Esophagus squamous epithelium (tissue), 5 donors: ENCODE measurements around the gene ZNF831. TPM values are rescaled to one million over a fixed set of nuclear protein-coding genes. Genes with fewer than 3 reads are reported as not detected.

Experiments
- DNase-seq: peaks from one replicate; lab custom pipeline; 2025; lab: John Stamatoyannopoulos, UW
- H3K27ac ChIP-seq, 4 donors: fragments of 200-600 bp; sonication (generic); one replicate each; pipeline ENCODE4 v1.5.1; 2016 to 2019; ENCODE audit warnings: mild to moderate bottlenecking in 1 of 4
- H3K27me3 ChIP-seq, 4 donors: fragments of 200-600 bp; sonication (generic); 1 replicate in 3 of 4; 2 replicates in 1 of 4; pipeline versions ENCODE4 v1.5.1 to v1.6.0; 2017 to 2021; ENCODE audit warnings: antibody characterized with exemption in 1 of 4
- H3K36me3 ChIP-seq, 3 donors: fragments of 200-600 bp; sonication (generic); one replicate each; pipeline ENCODE4 v1.5.1; 2016 to 2019
- H3K4me1 ChIP-seq, 3 donors: fragments of 200-600 bp; sonication (generic); one replicate each; pipeline ENCODE4 v1.5.1; 2017 to 2019
- H3K4me3 ChIP-seq, 4 donors: fragments of 200-600 bp; sonication (generic); 1 replicate in 3 of 4; 2 replicates in 1 of 4; pipeline ENCODE4 v1.5.1; 2016 to 2019; ENCODE audit warnings: mild to moderate bottlenecking in 2 of 4, moderate library complexity in 1 of 4
- H3K9me3 ChIP-seq, 3 donors: fragments of 200-600 bp; sonication (generic); one replicate each; pipeline ENCODE4 v1.5.1; 2016 to 2019
- POLR2A ChIP-seq, 4 donors: fragments of 450-650 bp; IDR thresholded peaks; one replicate each; pipeline ENCODE4 v1.6.1; 2017; ENCODE audit warnings: antibody characterized with exemption in 4 of 4, mild to moderate bottlenecking in 4 of 4, moderate library complexity in 3 of 4
- WGBS, 2 donors: methylation state at CpG; one replicate each; pipeline ENCODE4 v1.1.5; 2018; 5-methylcytosine and 5-hydroxymethylcytosine counted together
- intact Hi-C: fragments of 100-400 bp; cut with DNase I; formaldehyde crosslinking; loops from one replicate; pipeline ENCODE4 v1.15.0; 2022
- total RNA-seq, 4 donors: library from RNA; depleted of rRNA; stranded (reverse); fragments of >200 nt; gene quantifications; one replicate each; pipeline ENCODE4 v1.1.0, GENCODE V29; 2016
- TF ChIP-seq, protein P1 (sequence below), 6 experiments: fragments of 450-650 bp in 4 of 6; fragments of 200-600 bp in 2 of 6; sonication (generic) in 2 of 6; IDR thresholded peaks; one replicate each; pipeline ENCODE4 v1.5.1; 2016 to 2019; ENCODE audit warnings: antibody characterized with exemption in 6 of 6, mild to moderate bottlenecking in 4 of 6, moderate library complexity in 4 of 6
- donor health status: DM: yes; HTN: yes; CAD: no.

The ZNF831 gene
- total RNA-seq, 4 donors from 2014 or later = 0.38 to 1.7 (median 0.60) TPM

DNA sequence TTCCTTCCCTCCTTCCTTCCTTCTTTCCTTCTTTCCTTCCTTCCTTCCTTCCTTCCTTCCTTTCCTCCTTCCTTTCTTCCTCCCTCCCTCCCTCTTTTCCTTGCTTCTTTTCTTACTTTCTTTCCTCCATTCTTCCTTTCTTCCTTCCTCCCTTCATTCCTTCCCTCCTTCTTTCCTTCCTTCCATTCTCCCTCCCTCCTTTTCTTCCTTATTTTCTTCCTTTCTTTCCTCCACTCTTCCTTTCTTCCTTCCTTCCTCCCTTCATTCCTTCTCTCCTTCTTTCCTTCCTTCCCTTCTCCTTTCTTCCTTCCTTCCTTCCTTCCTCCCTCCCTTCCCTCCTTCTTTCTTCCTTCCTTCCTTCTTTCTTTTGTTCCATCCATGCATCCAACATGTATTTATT is 101.7 kb downstream of the ZNF831 start:
- DNase-seq = no peak
- Histone ChIP-seq H3K27ac (no peak overlapping the region), H3K27me3 (peaks cover 0 to 71% (median 0%) of the 10 kb centered on the region in 4 donors), H3K4me3 (no peak overlapping the region), H3K36me3 (no peaks in the 10 kb centered on the region), H3K9me3 (no peaks in the 10 kb centered on the region), H3K4me1 (no peaks in the 10 kb centered on the region)
- intact Hi-C loops = no loop called here
- TF ChIP-seq POLR2A (IDR thresholded peaks at IDR 0.05) = no peak
- TF ChIP-seq, protein P1, sequence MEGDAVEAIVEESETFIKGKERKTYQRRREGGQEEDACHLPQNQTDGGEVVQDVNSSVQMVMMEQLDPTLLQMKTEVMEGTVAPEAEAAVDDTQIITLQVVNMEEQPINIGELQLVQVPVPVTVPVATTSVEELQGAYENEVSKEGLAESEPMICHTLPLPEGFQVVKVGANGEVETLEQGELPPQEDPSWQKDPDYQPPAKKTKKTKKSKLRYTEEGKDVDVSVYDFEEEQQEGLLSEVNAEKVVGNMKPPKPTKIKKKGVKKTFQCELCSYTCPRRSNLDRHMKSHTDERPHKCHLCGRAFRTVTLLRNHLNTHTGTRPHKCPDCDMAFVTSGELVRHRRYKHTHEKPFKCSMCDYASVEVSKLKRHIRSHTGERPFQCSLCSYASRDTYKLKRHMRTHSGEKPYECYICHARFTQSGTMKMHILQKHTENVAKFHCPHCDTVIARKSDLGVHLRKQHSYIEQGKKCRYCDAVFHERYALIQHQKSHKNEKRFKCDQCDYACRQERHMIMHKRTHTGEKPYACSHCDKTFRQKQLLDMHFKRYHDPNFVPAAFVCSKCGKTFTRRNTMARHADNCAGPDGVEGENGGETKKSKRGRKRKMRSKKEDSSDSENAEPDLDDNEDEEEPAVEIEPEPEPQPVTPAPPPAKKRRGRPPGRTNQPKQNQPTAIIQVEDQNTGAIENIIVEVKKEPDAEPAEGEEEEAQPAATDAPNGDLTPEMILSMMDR (IDR thresholded peaks at IDR 0.05) = no peak

DNA sequence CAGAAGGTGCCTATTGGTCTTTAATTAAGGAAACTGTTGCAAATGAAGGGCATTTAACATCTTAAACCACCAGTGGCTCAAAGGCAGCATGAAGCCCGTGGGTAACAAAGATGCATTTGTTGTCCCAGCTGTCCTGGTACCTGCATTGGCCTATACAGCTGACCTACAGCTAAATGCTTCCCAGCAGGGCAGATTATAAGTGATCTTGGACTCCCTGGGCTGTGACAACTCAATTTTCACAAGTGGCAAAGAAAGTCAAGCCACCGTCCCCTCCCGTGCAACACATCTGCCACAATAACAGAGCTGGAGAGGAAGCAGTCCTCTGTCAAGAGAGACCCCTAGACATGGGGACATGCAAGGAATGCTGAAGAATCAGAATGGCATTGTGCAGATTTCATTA is 105.2 kb downstream of the ZNF831 start:
- Histone ChIP-seq H3K27ac (no peak overlapping the region), H3K9me3 (no peaks in the 10 kb centered on the region), H3K4me1 (no peaks in the 10 kb centered on the region), H3K27me3 (peaks cover 0 to 52% (median 0%) of the 10 kb centered on the region in 4 donors), H3K4me3 (no peak overlapping the region), H3K36me3 (no peaks in the 10 kb centered on the region)
- intact Hi-C loops = no loop called here
- DNase-seq = no peak
- WGBS, 2 donors = 71 to 79% methylated on average over 3 of the region's 3 CpGs
- no peak for TF ChIP-seq POLR2A (IDR thresholded peaks at IDR 0.05)
- TF ChIP-seq, protein P1 (IDR thresholded peaks at IDR 0.05) = no peak

DNA sequence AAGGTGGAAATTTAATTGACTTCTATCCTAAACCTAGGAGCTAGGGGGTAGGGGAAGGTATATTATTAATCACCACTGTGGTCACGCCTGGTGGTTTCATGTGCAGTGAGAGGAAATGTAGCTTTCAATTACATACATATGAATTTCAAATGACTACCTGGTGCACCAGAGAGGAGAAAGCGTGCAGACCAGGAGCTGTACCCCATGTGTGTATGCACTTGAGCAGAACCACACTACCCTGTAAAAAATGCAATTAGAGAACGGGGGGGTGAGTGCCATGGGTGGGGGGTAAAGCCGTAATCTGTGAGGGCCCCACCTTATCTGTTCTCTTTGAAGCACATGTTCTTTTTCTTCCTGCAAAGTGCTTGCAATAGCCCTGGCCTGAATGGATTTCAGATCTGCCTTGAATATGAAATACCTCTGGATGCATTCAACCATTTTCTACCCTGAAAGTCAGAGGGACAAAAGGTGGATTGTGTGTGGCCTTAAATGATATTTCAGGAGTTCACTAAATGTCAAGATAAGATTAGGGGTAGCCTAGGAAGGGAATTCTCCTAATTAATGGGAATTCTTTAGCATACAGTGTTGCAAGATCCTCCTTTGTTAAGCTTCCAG is 105.9 kb downstream of the ZNF831 start:
- H3K36me3 ChIP-seq = no peaks in the 10 kb centered on the region
- H3K27ac ChIP-seq = no peak overlapping the region
- intact Hi-C loops = no loop called here
- TF ChIP-seq, protein P1 (IDR thresholded peaks at IDR 0.05) = no peak
- TF ChIP-seq POLR2A (IDR thresholded peaks at IDR 0.05) = no peak
- H3K4me1 ChIP-seq = no peaks in the 10 kb centered on the region
- no peak for DNase-seq
- H3K4me3 ChIP-seq = no peak overlapping the region
- no peaks in the 10 kb centered on the region for H3K9me3 ChIP-seq
- H3K27me3 ChIP-seq = peaks cover 0 to 48% (median 0%) of the 10 kb centered on the region in 4 donors
- WGBS, 2 donors = 54 to 71% methylated on average over 4 of the region's 4 CpGs

DNA sequence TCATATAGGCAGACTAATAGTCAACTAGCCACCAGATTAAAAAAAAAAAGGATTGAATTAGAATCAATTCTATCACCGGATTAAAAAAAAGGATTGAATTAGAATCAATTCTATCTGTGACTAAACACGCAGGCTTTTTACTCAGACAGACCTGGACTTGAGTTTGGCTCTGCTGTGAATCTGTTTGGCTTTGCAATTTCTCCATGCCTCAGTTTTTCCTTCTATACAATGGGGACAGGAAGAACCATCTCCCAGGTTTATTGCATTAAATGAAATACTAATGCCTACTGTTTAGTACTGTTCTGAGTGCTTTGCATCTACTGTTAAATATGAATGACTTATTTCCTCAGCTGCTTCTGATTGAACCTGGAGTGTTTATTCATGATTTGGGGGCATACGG is 106.8 kb downstream of the ZNF831 start:
- DNase-seq = no peak
- Histone ChIP-seq H3K9me3 (no peaks in the 10 kb centered on the region), H3K27ac (no peak overlapping the region), H3K36me3 (no peaks in the 10 kb centered on the region), H3K4me1 (no peaks in the 10 kb centered on the region), H3K4me3 (no peak overlapping the region), H3K27me3 (peaks cover 0 to 44% (median 0%) of the 10 kb centered on the region in 4 donors)
- WGBS, 2 donors = 61 to 90% methylated on average over 3 of the region's 3 CpGs
- intact Hi-C loops = no loop called here
- TF ChIP-seq, protein P1 (IDR thresholded peaks at IDR 0.05) = no peak
- TF ChIP-seq POLR2A (IDR thresholded peaks at IDR 0.05) = no peak

DNA sequence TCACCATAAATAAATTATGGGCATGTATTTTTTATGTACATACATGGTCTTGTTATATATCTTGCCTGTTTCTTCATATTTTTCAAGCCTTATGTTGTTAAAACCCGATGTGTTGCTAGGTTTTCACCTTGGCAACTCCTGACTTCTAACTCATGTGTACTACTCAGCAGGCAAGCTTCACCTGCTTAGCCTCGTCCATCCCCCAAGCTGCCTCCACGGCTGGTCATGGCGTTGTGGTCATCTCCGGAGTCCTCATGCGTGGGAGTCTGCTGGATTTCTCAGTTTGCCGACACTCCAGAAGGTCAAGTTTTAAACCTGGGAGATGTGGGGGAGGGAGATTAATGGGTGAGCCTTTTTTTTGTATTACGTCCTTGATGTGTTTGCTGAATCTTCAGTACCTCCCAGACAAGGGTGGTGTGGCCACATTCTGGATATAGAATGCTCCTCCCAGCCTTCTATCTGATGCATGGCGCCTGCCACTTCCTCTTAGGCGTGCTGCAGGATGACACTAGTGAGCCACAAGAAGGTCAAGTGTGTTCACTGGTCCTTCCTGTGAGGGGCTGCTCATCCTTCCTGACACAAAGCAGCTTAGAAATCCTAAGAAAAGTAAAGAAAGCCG is 110.2 kb downstream of the ZNF831 start:
- intact Hi-C loops = no loop called here
- no peak for TF ChIP-seq POLR2A (IDR thresholded peaks at IDR 0.05)
- TF ChIP-seq, protein P1 (IDR thresholded peaks at IDR 0.05) = no peak
- no peak for DNase-seq
- H3K4me3 ChIP-seq = no peak overlapping the region
- H3K36me3 ChIP-seq = no peaks in the 10 kb centered on the region
- WGBS, 2 donors = 72 to 76% methylated on average over 9 to 11 of the region's 11 CpGs
- no peaks in the 10 kb centered on the region for H3K4me1 ChIP-seq
- H3K27ac ChIP-seq = no peak overlapping the region
- peaks cover 0 to 48% (median 0%) of the 10 kb centered on the region in 4 donors for H3K27me3 ChIP-seq
- no peaks in the 10 kb centered on the region for H3K9me3 ChIP-seq
